IMR-90 (cell line): Measurements from ENCODE around the gene STX19. TPM values are rescaled to one million over a fixed set of nuclear protein-coding genes. Genes with fewer than 3 reads are reported as not detected.

Experiments
- ATAC-seq: fragments of 200-7000 bp; cut with Tn5 transposase; 2 replicates; pipeline ENCODE4 v1.9.1; 2020; ENCODE audit warnings: low read depth, mild to moderate bottlenecking, moderate library complexity
- BruUV-seq: library from RNA; stranded (reverse); fragments of 400-500 nt; replicated peaks from 2 replicates; lab custom pipeline; 2021; lab: Mats Ljungman, UMichigan
- CTCF ChIA-PET: fragments of 300-600 bp; formaldehyde crosslinking; extraction: SDS; loops from one replicate; lab custom pipeline; 2021; ENCODE audit warnings: antibody characterized with exemption; lab: Yijun Ruan, JAX
- POLR2A ChIA-PET: fragments of 300-600 bp; sonication (Branson Sonifier 250); formaldehyde crosslinking; loops from one replicate; lab custom pipeline; 2022; ENCODE audit warnings: antibody characterized with exemption; ENCODE audit not compliant: unreplicated experiment; lab: Charles Lee
- DNase-seq: peaks from one replicate; pipeline ENCODE4 v3.0.0; 2013
- H2AFZ ChIP-seq: replicated peaks from 2 replicates; pipeline ENCODE3; 2013; ENCODE audit warnings: low read length, mild to moderate bottlenecking; ENCODE audit not compliant: poor library complexity
- H2AK5ac ChIP-seq: 2 replicates; pipeline ENCODE4 v1.6.1; 2013; ENCODE audit warnings: low read depth, low read length, inconsistent platforms
- H2AK9ac ChIP-seq: replicated peaks from 2 replicates; pipeline ENCODE3; 2013; ENCODE audit warnings: mild to moderate bottlenecking, low read depth, low read length, moderate library complexity; ENCODE audit not compliant: poor library complexity
- H2BK120ac ChIP-seq: 2 replicates; pipeline ENCODE4 v1.6.1; 2013; ENCODE audit warnings: low read depth, low read length, inconsistent platforms
- H2BK15ac ChIP-seq: 3 replicates; pipeline ENCODE4 v1.6.1; 2013; ENCODE audit warnings: low read depth, low read length, inconsistent platforms
- H2BK20ac ChIP-seq: 2 replicates; pipeline ENCODE4 v1.6.1; 2013; ENCODE audit warnings: low read depth, mild to moderate bottlenecking, inconsistent platforms, low read length, moderate library complexity
- H2BK5ac ChIP-seq: 2 replicates; pipeline ENCODE4 v1.6.1; 2013; ENCODE audit warnings: mild to moderate bottlenecking, low read depth, low read length, inconsistent platforms; ENCODE audit not compliant: poor library complexity, severe bottlenecking
- H3K14ac ChIP-seq: replicated peaks from 2 replicates; pipeline ENCODE4 v1.6.1; 2013; ENCODE audit warnings: low read depth, low read length, inconsistent platforms
- H3K18ac ChIP-seq: 2 replicates; pipeline ENCODE4 v1.6.1; 2013; ENCODE audit warnings: low read depth, low read length, control low read depth
- H3K23ac ChIP-seq: 2 replicates; pipeline ENCODE4 v1.6.1; 2013; ENCODE audit warnings: low read depth, low read length, inconsistent platforms
- H3K27ac ChIP-seq: 2 replicates; pipeline ENCODE4 v1.5.1; 2013; ENCODE audit warnings: mild to moderate bottlenecking, control low read depth, low read length; ENCODE audit not compliant: insufficient read depth
- H3K27me3 ChIP-seq: 2 replicates; pipeline ENCODE4 v1.6.1; 2013; ENCODE audit warnings: low read length; ENCODE audit not compliant: control insufficient read depth, insufficient read depth
- H3K36me3 ChIP-seq: 2 replicates; pipeline ENCODE4 v1.6.1; 2013; ENCODE audit warnings: low read length, mixed read lengths; ENCODE audit not compliant: control insufficient read depth, insufficient read depth
- H3K4ac ChIP-seq: 2 replicates; pipeline ENCODE4 v1.6.1; 2013; ENCODE audit warnings: low read depth, low read length, inconsistent platforms
- H3K4me1 ChIP-seq: 2 replicates; pipeline ENCODE4 v1.6.1; 2013; ENCODE audit warnings: low read length, mixed read lengths; ENCODE audit not compliant: control insufficient read depth, insufficient read depth
- H3K4me2 ChIP-seq: 2 replicates; pipeline ENCODE4 v1.6.1; 2013; ENCODE audit warnings: low read depth, mild to moderate bottlenecking, control low read depth, low read length, moderate library complexity
- H3K4me3 ChIP-seq: 2 replicates; pipeline ENCODE4 v1.5.1; 2013; ENCODE audit warnings: low read depth, mild to moderate bottlenecking, control low read depth, low read length, moderate library complexity; ENCODE audit not compliant: insufficient read depth
- H3K56ac ChIP-seq: 2 replicates; pipeline ENCODE4 v1.6.1; 2013; ENCODE audit warnings: low read length, inconsistent platforms; ENCODE audit not compliant: insufficient read depth; ENCODE audit errors: extremely low read depth
- H3K79me1 ChIP-seq, 2 experiments: 2 replicates each; pipeline ENCODE4 v1.6.1; 2013; ENCODE audit warnings: low read length in 2 of 2, inconsistent platforms in 1 of 2, low read depth in 1 of 2
- H3K9ac ChIP-seq: 2 replicates; pipeline ENCODE4 v1.6.1; 2013; ENCODE audit warnings: low read depth, low read length, control low read depth
- H3K9me1 ChIP-seq: 2 replicates; pipeline ENCODE4 v1.6.1; 2013; ENCODE audit warnings: low read length, inconsistent platforms; ENCODE audit not compliant: insufficient read depth
- H3K9me3 ChIP-seq: 2 replicates; pipeline ENCODE4 v1.6.1; 2013; ENCODE audit warnings: low read length; ENCODE audit not compliant: control insufficient read depth, insufficient read depth
- H4K20me1 ChIP-seq: 2 replicates; pipeline ENCODE4 v1.6.1; 2013; ENCODE audit warnings: low read length, inconsistent platforms; ENCODE audit not compliant: insufficient read depth
- H4K5ac ChIP-seq: 2 replicates; pipeline ENCODE4 v1.6.1; 2013; ENCODE audit warnings: mild to moderate bottlenecking, low read depth, low read length, control low read depth
- H4K8ac ChIP-seq, 2 experiments: 2 replicates each; pipeline ENCODE4 v1.6.1; 2013; ENCODE audit warnings: low read depth in 2 of 2, low read length in 2 of 2, control low read depth in 1 of 2, inconsistent platforms in 1 of 2
- H4K91ac ChIP-seq: 2 replicates; pipeline ENCODE4 v1.6.1; 2013; ENCODE audit warnings: low read depth, low read length, inconsistent platforms; ENCODE audit not compliant: insufficient read depth
- BHLHE40 ChIP-seq: fragments of 150-350 bp; IDR thresholded peaks from 2 replicates; pipeline ENCODE4 v1.6.1; 2016; ENCODE audit warnings: mild to moderate bottlenecking, low read depth, low read length
- CEBPB ChIP-seq: IDR thresholded peaks from 2 replicates; pipeline ENCODE4 v1.6.1; 2012; ENCODE audit warnings: low read depth, low read length, improper control_type of control experiment
- MAZ ChIP-seq: IDR thresholded peaks from 2 replicates; pipeline ENCODE4 v1.6.1; 2012; ENCODE audit warnings: low read depth, mild to moderate bottlenecking, low read length, improper control_type of control experiment, moderate library complexity, borderline replicate concordance
- RFX5 ChIP-seq: IDR thresholded peaks from 2 replicates; pipeline ENCODE4 v1.8.0; 2012; ENCODE audit warnings: low read depth, mild to moderate bottlenecking, low read length, moderate library complexity
- SMC3 ChIP-seq: fragments of 150-350 bp; IDR thresholded peaks from 2 replicates; pipeline ENCODE4 v1.6.1; 2016; ENCODE audit warnings: low read depth, mild to moderate bottlenecking, antibody characterized with exemption, low read length, moderate library complexity
- WGBS, 2 experiments: methylation state at CpG; one replicate each; pipeline versions ENCODE4 v1.1.5 to v1.1.7; 2013; ENCODE audit warnings: missing lambda C conversion rate in 2 of 2; ENCODE audit not compliant: insufficient read length in 1 of 2; ENCODE audit errors: extremely low coverage in 2 of 2; 5-methylcytosine and 5-hydroxymethylcytosine counted together
- dilution Hi-C: fragments of 300-500 bp; cut with HindIII; formaldehyde crosslinking; loops from one replicate; pipeline ENCODE4 v1.14.3; 2018; ENCODE audit warnings: low sequenced_read_pairs; ENCODE audit not compliant: unreplicated experiment
- in situ Hi-C: fragments of 300-500 bp; cut with MboI; formaldehyde crosslinking; loops from 3 replicates; pipeline ENCODE4 v1.14.3; 2019; ENCODE audit warnings: low sequenced_read_pairs, inconsistent platforms, mixed read lengths
- intact Hi-C: fragments of 100-400 bp; cut with micrococcal nuclease; formaldehyde crosslinking; loops from 2 replicates; pipeline ENCODE4 v1.10.0; 2022
- polyA plus RNA-seq, 3 experiments: library from polyadenylated mRNA; depleted of rRNA; stranded (reverse); fragments of >200 nt; gene quantifications; 2 replicates each; pipeline ENCODE4 v1.2.3, GENCODE V29; 2012; ENCODE audit warnings: low replicate concordance in 1 of 3
- total RNA-seq: library from RNA; depleted of rRNA; stranded (reverse); fragments of >200 nt; gene quantifications from 2 replicates; pipeline ENCODE4 v1.2.3, GENCODE V29; 2012
- TF ChIP-seq, protein P1 (sequence below): fragments of 150-350 bp; IDR thresholded peaks from 2 replicates; pipeline ENCODE4 v1.6.1; 2016; ENCODE audit warnings: low read depth, mild to moderate bottlenecking, low read length, moderate library complexity, borderline replicate concordance
- TF ChIP-seq, protein P2 (sequence below): fragments of 150-350 bp; IDR thresholded peaks from 2 replicates; pipeline ENCODE4 v1.6.1; 2017; ENCODE audit warnings: mild to moderate bottlenecking, antibody characterized with exemption, low read length, low read depth

STX19 gene
- total and polyA plus RNA-seq, 2 of the 4 experiments (the other 2 are of a cell fraction), result not detected

DNA sequence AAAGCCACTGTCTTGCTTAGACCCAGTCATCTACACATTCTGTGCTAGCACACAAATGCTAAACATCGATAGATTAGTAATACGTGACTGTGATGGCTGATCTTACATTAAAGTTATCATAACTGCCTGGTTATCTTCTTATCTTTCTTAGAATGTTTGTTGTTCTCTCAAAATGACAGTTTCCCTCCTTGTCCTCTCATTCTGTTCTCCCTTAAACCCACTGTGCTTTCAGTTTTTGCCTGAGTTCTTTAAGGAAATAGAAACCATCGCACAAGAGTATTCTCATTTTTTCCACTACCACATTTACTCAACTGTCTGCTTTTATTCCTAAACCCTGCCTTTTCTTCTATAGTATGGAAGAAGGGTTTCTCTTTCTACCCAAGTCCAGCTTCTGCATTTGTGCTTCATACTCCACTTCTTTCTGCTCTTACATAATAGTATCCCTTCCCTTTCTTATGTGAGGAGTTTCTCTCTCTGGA, 17.1 kb downstream of the STX19 start:
- H2BK20ac ChIP-seq, result no peak overlapping the region
- H2BK5ac ChIP-seq, result no peak overlapping the region
- no peak overlapping the region for H4K5ac ChIP-seq
- intact Hi-C loops (no loop called here), dilution Hi-C loops (no loop called here), in situ Hi-C loops (no loop called here)
- H3K9me1 ChIP-seq, result no peaks in the 10 kb centered on the region
- no peak overlapping the region for H3K56ac ChIP-seq
- H3K4me1 ChIP-seq, result peaks cover 4% of the 10 kb centered on the region; the same call in 1 of the 2 replicates
- H3K79me1 ChIP-seq, result no peaks in the 10 kb centered on the region
- H4K8ac ChIP-seq, result no peak overlapping the region
- H3K4ac ChIP-seq, result no peak overlapping the region
- H3K9ac ChIP-seq, result no peak overlapping the region
- BruUV-seq, result no TSS peak
- H3K9me3 ChIP-seq, result no peaks in the 10 kb centered on the region
- no peak overlapping the region for H2BK120ac ChIP-seq
- no peak overlapping the region for H3K14ac ChIP-seq
- no peak overlapping the region for H3K4me2 ChIP-seq
- H3K27ac ChIP-seq, result no peak overlapping the region
- DNase-seq (no peak), ATAC-seq (no peak)
- no peaks in the 10 kb centered on the region for H4K20me1 ChIP-seq
- no peak overlapping the region for H2AK9ac ChIP-seq
- WGBS, 2 experiments, result no CpG with 5 or more reads among the region's 3 CpGs
- H3K27me3 ChIP-seq, result no peaks in the 10 kb centered on the region
- no peak for TF ChIP-seq SMC3
- no peak for TF ChIP-seq CEBPB
- TF ChIP-seq, protein P1, sequence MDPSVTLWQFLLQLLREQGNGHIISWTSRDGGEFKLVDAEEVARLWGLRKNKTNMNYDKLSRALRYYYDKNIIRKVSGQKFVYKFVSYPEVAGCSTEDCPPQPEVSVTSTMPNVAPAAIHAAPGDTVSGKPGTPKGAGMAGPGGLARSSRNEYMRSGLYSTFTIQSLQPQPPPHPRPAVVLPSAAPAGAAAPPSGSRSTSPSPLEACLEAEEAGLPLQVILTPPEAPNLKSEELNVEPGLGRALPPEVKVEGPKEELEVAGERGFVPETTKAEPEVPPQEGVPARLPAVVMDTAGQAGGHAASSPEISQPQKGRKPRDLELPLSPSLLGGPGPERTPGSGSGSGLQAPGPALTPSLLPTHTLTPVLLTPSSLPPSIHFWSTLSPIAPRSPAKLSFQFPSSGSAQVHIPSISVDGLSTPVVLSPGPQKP, result no peak
- TF ChIP-seq, protein P2, sequence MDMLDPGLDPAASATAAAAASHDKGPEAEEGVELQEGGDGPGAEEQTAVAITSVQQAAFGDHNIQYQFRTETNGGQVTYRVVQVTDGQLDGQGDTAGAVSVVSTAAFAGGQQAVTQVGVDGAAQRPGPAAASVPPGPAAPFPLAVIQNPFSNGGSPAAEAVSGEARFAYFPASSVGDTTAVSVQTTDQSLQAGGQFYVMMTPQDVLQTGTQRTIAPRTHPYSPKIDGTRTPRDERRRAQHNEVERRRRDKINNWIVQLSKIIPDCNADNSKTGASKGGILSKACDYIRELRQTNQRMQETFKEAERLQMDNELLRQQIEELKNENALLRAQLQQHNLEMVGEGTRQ, result no peak
- TF ChIP-seq RFX5, result no peak
- TF ChIP-seq BHLHE40, result no peak
- no peak for TF ChIP-seq MAZ
- H3K18ac ChIP-seq, result no peak overlapping the region
- H2AFZ ChIP-seq, result no peak overlapping the region
- H4K91ac ChIP-seq, result no peak overlapping the region
- no peaks in the 10 kb centered on the region for H3K36me3 ChIP-seq
- ChIA-PET CTCF (no interaction called here), POLR2A (no interaction called here)
- no peak overlapping the region for H2BK15ac ChIP-seq
- H3K23ac ChIP-seq, result no peak overlapping the region
- no peak overlapping the region for H3K4me3 ChIP-seq
- no peak overlapping the region for H2AK5ac ChIP-seq
